GM12892 (cell line): ENCODE measurements around the gene ATXN1.

Experiments
- POLR2A ChIP-seq: IDR thresholded peaks from 2 replicates; pipeline ENCODE4 v1.6.1; 2011; ENCODE audit warnings: low read depth, low read length, control low read depth
- POLR2AphosphoS5 ChIP-seq: IDR thresholded peaks from 2 replicates; pipeline ENCODE4 v1.6.1; 2011; ENCODE audit warnings: low read depth, low read length, control low read depth

DNA sequence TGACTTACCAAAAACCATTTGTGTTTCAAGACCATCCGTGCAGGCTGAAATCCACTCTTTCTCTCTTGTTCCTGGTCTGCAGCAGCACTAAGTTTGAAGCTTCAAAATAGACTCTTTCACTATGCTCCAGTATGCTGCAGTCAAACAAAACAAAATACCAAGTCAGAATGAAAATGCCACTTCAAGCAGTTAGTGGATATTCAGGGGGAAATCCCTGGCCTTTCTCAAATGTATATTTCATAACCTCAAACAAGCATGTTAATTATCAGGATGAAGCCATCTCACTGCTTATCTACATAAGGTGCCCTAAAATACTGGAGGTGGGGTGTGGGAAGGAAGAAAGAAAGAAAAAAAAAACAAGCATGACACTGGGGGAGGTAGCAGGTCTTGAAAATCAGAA lies 103.5 kb downstream of the ATXN1 start:
- TF ChIP-seq POLR2AphosphoS5 (no peak), POLR2A (no peak)
